NCI-H82 (cell line): ENCODE data around the gene JPH4.
"Not testable (repeated sequence)": the region's sequence is repeated elsewhere in the genome, so short reads cannot be mapped to it uniquely, and the experiment has no call there.

ENCODE experiments used
- DNase-seq: peaks from one replicate; lab custom pipeline; 2025; lab: John Stamatoyannopoulos, UW

Gene JPH4

DNA sequence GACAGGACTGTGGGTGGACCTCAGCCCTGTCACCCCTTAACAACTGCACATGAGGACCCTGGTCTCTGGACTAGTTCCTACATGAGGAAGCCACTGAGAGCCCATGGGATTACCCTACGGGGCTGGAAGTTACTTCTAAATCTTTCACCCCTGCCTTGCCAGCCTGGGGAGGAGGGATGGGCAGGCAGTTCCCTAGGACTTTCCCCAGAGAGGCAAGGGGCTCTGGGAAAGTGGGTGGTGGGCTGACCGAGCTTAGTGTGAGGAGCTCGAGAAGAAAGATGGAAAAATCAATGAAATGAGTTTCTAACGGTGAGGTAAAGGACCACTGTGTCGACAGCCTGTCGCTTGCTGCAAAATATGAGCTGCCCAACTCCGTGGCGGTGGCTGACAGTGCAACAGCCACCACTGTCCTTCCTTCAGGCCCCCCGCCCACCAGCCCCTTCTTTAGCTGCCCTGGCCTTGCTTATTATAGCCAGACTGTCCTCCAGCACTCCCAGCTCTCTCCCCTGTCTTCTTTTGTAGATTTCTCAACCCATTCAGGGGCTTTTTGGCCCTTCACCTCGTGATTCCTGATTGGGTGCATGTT lies 32.0 kb downstream of the JPH4 start:
- no peak for DNase-seq

GRCh38 chr14:23545740-23546365 lies 32.7 kb downstream of the JPH4 start:
- DNase-seq, result no peak

DNA sequence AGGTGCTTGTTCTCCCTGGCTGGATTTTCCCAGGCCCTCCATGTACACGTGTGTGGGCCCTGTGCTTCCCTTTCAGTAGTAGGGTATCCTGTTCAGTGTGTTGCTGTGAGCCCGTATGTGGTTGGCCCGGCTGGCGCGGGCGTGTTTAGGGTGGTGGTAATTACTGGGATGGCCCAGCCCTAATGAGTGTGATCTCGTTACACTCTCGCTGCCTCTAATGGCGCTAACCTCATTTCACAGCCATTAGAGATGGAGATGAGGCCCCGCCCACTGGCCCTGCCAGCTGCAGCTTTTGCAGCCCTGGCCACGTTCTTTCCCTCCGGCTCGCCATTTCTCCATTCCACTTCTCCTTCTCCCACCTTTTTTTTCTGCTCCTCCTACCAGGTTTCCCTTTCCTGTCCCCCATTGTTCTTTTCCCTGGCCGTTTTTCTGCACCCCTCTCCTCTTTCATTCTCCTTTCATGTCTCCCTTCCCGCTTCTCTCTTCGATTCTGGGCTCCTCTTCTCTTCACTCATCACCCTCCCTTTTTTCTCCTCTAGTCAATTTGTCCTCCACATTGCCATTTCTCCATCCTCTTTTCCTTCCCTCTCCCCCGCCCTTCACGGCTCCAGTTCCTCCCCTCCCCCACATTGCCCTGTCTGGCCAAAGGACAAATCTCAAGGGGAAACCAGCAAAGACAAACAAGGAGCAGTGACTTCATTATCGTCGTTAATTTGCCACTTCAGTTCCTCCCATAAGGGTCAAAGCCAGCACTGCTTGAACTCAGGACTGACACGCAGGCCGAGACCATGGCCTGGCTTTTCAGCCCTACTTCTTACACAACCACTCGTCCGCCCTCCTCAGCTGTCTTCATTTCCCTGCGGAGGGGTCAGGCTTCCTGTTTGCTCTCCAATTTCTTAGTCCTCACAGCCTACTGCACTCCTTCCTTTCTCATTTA lies 33.8 kb downstream of the JPH4 start:
- DNase-seq, result peak; percentile 96

- DNase-seq, result no peak
Observed at GRCh38 chr14:23543403-23543802, 35.2 kb downstream of the JPH4 start.

- DNase-seq, result no peak
Observed at GRCh38 chr14:23542261-23542660, 36.3 kb downstream of the JPH4 start.

DNA sequence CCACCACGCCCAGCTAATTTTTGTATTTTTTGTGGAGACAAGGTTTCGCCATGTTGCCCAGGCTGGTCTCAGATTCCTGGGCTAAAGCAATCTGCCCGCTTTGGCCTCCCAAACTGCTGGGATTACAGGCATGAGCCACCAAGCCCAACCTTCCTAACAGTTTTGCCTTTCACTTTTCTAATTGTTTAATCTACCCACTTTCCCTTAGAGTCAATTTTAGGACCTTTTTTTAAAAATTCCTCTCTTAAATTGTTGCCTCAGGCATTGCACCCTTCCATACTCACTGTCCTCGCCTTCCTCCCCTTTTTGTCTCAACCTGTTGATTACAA lies 38.5 kb downstream of the JPH4 start:
- no peak for DNase-seq

DNA sequence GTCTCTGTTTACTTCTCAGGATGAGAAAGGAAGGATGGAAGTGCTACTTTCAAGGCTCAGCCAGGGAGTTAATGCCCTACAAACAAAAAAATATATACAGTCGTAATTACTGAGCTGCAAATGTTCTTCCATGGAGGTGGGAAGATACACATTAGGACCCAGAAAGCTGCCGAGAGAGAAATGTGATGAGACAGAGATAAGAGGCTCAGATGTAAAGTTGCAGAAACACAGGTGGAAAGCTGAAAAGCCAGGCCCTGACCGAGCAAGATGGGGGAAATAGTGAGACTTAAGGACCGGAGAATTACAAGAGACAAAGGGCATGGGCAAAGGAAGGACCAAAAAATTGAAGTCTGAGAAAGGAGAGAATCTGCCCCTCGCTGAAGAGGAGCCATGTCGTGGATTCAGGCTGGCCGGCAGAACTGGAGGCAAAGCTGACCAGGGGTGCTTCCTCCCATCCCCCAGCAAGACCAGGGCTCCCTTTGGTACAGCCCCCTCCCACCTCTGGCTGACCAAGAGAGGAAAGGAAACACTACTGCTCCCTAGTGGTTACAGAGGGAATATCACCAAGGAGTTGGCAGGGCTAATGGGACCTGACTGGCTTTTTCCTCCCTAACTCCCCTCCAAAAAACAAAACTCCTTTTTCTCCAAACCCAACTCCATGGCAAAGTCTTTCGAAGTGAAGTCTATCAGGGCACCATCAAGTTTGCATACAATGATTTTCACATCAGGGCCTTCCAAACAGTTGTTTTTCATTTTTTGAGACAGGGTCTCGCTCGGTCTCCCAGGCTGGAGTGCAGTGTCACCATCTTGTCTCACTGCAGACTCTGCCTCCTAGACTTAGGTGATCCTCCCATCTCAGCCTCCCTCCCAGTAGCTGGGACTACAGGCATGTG lies 39.1 kb downstream of the JPH4 start:
- peak; percentile 75 for DNase-seq

- peak; percentile 75 for DNase-seq
Observed at GRCh38 chr14:23538785-23539184, 39.8 kb downstream of the JPH4 start.

DNA sequence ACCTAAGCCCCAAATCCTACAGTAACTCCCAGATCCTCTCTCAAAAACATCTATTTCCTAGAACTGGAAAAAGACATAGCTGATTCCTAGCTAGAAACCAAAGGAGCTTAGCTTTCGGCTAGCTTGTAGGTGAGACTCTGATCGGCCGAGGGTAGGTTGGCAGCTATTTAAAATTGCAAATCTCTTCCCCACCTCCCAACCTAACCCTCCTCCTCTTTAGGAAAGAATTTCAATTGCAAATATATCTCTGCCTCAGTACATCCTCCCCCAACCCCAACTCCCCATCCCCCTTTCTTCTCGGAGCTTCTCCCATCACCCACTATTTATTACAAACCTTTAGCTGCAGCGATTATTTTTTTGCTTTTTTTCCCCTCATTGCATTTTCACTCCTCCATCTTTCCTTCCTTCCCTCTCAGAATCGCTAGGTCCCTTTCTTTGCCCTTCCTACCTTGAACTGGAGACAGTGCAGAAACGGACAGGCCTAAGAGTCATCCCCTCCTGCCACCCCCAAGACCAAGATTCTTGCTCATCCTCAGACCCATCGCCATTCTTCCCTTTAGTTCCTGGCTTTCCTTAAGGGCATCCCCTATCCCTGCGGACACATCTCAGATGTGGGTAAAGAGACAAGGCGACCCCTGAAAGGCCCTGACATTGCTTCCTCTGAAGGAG lies 40.4 kb downstream of the JPH4 start:
- no peak for DNase-seq

DNA sequence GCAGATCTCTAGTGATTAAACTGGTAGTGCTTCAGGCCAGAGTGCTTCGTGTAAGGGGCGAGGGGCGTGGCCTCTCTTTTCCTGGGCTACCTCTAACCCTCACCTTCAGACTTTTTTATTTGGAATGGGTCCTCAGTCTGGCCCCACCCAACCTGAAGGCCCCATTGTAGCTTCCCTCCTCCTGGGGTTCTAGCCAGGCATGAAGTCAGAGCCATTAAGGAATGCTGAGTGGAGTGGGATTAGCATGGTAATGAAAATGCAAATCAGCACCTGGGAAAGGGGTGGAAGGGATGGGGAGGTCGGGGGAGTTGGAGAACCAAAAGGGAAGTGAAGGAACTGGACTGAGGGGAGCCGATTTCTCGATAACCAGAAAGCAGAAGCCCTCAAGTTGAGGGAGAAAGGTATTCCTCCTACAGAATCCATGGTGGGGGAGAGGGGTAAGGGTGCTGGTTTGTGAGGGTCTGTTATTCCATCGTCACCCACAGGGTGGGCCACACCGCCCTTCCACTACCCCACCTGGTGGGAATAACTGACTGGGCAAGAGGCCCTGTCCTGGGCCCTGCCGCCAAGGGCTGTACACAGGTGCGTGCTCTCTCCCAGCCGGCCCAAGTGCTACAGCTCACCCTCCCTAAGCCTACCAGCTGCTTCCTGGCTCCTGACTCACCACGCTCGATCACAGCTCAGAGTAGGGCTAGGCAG lies 41.1 kb downstream of the JPH4 start:
- DNase-seq, result peak; percentile 75

GRCh38 chr14:23536906-23537305 lies 41.7 kb downstream of the JPH4 start:
- DNase-seq, result not testable (repeated sequence)

GRCh38 chr14:23536494-23536893 lies 42.1 kb downstream of the JPH4 start:
- DNase-seq, result no peak

DNA sequence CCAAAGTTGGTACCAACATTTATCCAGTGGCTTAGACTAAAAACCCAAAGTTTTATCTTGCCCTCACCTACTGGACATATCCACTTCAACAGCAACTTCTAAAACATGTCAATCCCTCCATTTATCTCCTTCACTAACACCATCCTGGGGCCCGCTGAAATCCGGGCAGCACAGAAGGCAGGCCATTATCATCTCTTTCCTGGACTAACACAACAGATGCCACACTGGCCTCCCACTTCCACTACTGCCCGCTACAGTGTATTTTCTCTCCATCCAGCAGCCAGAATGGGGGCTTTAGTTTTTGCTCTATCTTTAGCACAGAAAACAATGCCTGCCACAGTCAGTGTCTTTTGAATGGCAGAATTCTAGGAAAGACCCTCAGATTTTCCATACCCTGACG lies 42.6 kb downstream of the JPH4 start:
- DNase-seq, result no peak

- no peak for DNase-seq
Observed at GRCh38 chr14:23533652-23534435, 44.7 kb downstream of the JPH4 start.

DNA sequence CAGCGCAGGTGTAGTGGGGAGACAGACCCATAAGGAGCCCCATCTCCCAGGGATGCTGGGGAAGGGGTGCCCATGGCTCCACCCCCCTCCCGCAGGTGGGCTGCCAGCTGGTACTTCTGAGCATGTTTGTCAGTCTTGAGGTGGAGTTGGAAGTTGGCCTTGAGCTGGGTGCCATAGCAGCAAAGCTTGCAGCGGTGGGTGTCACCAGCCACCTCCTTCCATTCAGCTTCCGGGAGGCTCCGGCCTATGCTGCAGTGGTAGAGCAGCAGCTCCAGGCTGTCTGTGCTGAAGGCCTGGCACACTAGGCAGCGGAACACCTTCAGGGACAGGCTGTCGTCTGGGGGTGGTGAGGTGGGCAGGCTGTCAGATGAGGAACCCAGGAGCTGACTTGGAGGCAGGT lies 45.9 kb downstream of the JPH4 start:
- no peak for DNase-seq

DNA sequence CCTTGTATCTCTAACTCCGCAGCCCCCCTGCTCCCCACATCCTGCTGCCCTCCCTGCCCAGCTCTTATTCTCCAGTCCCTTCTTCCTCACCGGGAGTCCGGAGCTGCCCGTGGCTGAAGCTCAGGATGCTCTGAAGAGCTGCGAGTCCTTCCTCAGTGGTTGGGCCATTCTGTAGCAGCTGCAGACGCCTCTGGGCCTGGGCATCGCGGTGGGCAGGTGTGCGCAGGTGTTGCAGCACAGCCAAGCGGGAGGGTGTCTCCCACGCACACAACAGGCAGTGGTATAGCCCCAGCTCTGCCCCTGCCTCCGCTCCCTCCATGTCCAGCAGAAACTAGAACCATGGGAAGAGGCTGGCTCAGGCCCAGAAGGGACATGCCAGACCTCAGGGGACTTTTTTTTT lies 47.2 kb downstream of the JPH4 start:
- DNase-seq, result no peak

GRCh38 chr14:23530375-23531055 lies 48.1 kb downstream of the JPH4 start:
- DNase-seq, result peak; percentile 81

- DNase-seq, result no peak
Observed at GRCh38 chr14:23529016-23529415, 49.6 kb downstream of the JPH4 start.

GRCh38 chr14:23528555-23528954 lies 50.0 kb downstream of the JPH4 start:
- peak; percentile 10 for DNase-seq

GRCh38 chr14:23525611-23526010 lies 53.0 kb downstream of the JPH4 start:
- DNase-seq, result peak; percentile 18
